HL-60/S4 treated with phorbol 12-myristate 13-acetate at 8.2 ng/mL for 4 days and 3 days (cell line): ENCODE measurements around the gene SH2B2.
"Not testable (repeated sequence)": the region's sequence is repeated elsewhere in the genome, so short reads cannot be mapped to it uniquely, and the experiment has no call there.

Experiments
- in situ Hi-C: fragments of 300-500 bp; cut with MboI; formaldehyde crosslinking; loops from 2 replicates; pipeline ENCODE4 v1.15.0; 2022; ENCODE audit warnings: low sequenced_read_pairs

SH2B2 gene

GRCh38 chr7:102326157-102326889 is 39.7 kb downstream of the SH2B2 start:
- in situ Hi-C loops: no loop called here

DNA sequence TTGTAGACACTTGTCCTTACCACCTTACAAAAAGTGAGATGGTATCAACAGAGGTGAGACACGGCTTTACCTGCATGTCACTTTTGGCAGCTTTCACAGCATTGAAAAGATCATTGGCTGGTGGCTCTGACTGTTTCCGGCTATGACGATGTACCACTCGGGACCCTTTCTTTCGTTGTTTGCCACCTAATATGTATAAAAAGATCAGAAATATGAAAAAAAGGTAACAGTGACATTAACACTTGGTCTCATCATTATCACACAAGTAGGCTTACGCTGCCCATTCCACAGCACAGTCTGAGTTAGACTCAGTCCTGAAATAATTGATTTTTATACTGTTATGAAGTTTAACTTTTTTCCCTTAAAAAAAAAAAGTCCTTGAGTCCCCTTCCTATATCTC is 40.5 kb downstream of the SH2B2 start:
- in situ Hi-C loops: not testable (repeated sequence)

GRCh38 chr7:102328863-102329262 is 42.2 kb downstream of the SH2B2 start:
- in situ Hi-C loops: not testable (repeated sequence)

GRCh38 chr7:102329366-102329765 is 42.7 kb downstream of the SH2B2 start:
- in situ Hi-C loops: not testable (repeated sequence)

- in situ Hi-C loops: not testable (repeated sequence)
These were observed 44.2 kb downstream of the SH2B2 start for GRCh38 chr7:102330666-102331460.

DNA sequence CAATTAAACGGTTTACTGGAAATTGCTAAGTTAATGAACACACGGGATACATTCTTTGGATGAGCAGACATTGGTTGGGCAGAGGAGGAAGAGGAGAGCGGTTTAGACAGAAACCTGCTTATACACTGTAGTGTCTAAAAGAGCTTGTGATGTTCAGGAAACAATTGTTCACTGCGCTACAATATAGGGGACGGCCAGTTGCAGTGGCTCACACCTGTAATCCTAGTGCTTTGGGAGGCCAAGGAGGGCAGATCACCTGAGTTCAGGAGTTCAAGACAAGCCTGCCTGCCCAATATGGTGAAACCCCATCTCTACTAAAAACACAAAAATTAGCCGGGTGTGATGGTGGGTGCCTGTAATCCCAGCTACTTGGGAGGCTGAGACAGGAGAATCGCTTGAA is 48.9 kb downstream of the SH2B2 start:
- in situ Hi-C loops: not testable (repeated sequence)

GRCh38 chr7:102337002-102337401 is 50.3 kb downstream of the SH2B2 start:
- in situ Hi-C loops: not testable (repeated sequence)

- in situ Hi-C loops: not testable (repeated sequence)
These were observed 50.8 kb downstream of the SH2B2 start for GRCh38 chr7:102337420-102337819.

DNA sequence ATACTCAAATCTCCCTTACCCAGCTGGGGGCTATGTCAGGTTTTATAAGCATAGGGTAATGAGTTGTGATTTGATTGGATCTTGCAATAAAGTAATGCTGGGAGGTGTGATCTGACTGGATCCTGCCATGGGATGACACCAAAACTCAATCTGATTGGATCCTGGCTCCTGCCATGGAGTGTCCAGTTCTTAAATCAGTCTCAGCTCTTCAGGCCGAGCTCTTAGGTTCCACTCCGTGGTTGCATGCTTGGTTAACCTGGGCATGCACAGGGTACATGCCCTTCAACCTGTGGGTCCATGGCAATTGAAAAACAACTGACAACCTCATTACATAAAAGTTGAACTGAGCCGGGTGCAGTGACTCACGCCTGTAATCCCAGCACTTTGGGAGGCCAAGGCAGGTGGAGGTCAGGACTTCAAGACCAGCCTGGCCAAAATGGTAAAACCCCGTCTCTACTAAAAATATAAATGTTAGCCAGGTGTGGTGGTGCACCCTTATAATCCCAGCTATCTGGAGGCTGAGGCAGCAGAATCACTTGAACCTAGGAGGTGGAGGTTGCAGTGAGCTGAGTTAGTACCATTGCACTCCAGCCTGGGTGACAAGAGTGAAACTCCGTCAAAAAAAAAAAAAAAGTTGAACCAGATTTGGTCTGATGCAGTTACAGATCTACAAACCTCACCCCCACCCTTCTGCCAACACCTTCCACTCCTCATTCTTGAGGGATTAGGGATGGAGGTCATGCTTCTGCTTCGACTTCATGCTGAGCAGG is 54.1 kb downstream of the SH2B2 start:
- in situ Hi-C loops: not testable (repeated sequence)

DNA sequence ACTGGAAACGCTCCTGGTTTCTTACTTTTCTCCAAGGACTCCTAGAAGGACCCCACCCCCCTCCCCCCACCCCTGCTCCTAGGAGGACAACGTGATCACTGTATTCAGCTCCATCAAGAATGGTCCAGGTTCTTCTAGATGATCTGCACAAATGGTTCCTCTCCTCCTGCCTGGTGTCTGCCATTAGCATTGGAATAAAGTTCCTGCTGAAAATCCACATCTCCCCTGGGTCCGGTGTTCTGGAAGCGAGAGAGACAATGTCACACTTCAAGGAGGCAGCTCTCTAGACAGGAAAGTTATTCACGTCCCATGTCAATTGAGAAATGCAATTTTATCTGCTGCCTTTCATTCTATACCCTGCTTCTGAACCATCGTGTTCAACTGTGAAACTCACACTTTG is 60.3 kb downstream of the SH2B2 start:
- in situ Hi-C loops: not testable (repeated sequence)

DNA sequence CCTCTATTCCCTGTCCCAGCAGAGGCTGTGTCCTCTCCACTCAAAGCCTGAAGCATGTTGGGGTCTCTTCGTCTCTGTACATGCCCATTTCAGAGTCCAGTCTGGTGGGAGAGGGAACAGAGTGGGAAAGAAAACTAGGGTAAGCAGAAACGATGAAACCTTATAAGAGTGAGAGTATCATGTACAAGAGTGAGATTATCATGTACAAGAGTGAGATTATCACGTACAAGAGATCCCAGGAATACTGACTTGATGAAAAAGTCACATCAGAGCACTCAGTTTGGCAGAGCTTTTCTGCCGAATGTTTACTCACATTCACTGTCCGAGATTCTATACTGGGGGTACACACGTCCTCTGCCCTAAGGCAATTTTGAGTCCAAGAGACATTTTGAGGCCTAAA is 69.7 kb downstream of the SH2B2 start, which contains the start of gene SPDYE6:
TSS of gene SPDYE6 (minus strand) at position 101 of the 400 bp plus-strand sequence. CDS start 421 bp downstream, outside the sequence.
- in situ Hi-C loops: not testable (repeated sequence)

GRCh38 chr7:102363549-102364393 is 77.1 kb downstream of the SH2B2 start:
- in situ Hi-C loops: not testable (repeated sequence)

DNA sequence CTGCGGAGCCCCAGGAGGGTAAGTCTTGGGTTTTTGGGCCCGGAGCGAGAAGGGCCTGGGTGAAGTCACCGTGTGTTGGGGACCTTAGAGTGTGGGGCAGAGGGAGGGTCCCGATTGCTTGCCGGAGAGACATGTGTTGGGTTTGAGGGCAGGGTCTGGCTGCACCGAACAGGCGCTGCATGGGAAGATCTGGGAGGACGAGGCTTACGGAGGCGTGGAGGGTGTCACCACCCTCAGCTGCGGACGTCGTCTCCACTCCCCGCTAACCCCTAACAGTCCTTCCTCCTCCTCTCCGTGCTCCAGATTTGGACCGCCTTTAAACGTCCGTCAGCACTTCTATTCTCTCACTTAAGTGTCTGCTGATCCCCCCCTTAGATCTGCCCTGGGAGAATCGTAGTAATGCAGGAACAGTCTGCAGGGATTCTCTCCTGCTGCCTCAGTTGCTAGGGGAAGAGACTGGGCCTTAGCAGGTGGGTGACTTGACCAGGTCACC is 77.8 kb downstream of the SH2B2 start:
- in situ Hi-C loops: not testable (repeated sequence)

DNA sequence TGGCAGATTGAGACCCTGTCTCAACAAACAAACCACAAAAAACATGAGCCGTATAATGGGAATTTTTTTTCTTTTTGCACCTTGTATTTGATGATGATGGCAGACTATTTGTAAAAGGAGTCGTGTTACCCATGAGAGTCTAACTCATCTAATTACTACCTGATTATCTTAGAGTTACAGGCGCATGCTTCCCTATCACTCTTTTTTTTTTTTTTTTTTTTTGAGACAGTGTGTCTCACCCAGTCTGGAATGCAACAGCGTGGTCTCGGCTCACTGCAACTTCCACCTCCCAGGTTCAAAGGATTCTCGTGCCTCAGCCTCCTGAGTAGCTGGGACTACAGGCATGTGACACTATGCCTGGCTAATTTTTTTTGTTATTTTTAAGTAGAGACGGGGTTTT is 78.7 kb downstream of the SH2B2 start:
- in situ Hi-C loops: not testable (repeated sequence)

GRCh38 chr7:102370038-102370437 is 83.4 kb downstream of the SH2B2 start:
- in situ Hi-C loops: not testable (repeated sequence)
